CD4-positive, alpha-beta T cell treated with Interleukin-10 for 1 hour (primary cell): ENCODE results near the gene FAM184A.

Experiments used
- DNase-seq: peaks from one replicate; pipeline ENCODE4 v3.0.0-alpha.2; 2020

FAM184A gene

GRCh38 chr6:118945217-118945616, 133.2 kb downstream of the FAM184A start:
- no peak for DNase-seq

GRCh38 chr6:118940770-118941169, 137.7 kb downstream of the FAM184A start:
- DNase-seq = no peak

GRCh38 chr6:118939683-118940082, 138.8 kb downstream of the FAM184A start:
- no peak for DNase-seq

DNA sequence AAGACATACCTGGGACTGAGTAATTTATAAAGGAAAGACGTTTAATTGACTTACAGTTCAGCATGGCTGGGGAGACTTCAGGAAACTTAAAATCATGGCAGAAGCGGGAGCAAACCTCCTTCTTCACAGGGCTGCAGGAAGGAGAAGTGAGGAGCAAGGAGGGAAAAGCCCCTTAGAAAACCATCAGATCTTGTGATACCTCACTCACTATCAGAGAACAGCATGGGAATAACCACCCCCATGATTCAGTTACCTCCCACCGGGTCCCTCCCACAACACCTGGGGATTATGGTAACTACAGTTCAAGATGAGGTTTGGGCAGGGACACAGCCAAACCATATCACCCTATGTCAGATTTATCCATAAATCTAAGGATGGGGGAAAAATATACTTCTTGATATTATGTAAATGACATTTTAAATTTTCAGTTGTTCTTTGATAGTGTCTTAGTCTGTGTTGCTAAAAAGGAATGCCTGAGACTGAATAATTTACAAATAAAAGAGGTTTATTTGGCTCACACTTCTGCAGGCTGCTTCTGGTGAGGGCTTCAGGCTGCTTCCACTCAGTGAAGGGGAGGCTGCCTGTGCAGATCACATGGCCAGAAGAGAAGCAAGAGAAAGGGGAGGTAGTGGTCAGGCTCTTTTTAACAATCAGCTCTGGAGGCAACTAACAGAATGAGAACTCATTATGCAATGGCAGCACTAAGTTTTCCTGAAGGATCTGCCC, 142.3 kb downstream of the FAM184A start:
- no peak for DNase-seq

- DNase-seq = no peak
Measured at GRCh38 chr6:118935331-118935668, 143.2 kb downstream of the FAM184A start.

DNA sequence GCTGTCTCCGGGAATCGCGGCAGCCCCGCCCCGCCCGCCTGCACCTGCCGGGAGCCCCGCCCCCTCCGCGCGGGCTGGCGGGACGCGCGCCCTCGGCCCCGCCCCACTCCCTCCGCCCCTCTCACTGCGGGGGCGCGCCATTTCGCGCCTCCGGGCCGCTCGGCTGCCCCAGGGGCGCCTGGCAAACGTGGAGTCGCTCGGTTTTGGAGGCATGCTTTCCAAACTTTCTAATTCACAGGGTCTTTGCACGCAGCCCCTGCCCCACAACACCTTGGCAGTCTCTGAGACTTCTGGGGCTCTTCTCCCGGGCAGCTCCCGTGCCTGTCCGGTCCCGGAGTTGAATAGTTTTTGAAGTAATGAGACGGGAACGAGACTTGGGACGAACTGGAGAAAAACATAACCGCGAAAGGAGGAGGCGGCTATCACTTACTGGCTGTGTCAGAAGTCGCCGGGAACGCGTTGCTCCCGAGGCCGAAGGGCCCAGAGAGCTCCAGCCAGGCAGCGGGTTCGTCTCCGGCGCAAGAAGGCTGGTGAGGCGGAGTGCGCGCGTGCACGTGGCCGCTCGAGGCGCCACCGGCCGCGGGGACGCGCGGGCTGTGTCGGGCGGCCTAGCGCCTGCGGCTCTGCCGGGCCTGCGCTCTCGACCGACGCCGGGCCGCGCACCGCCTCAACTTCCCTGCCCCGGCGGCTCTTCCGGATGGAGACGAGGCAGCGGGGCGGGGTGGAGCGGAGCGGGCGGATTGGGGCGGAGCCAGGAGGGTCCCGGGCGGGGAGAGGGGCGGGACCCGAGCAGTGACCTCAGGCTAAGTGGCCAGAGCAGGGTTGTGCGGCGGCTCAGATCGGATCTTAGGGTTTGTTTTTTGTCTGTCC, 143.8 kb downstream of the FAM184A start, which contains the start of gene MCM9:
Gene MCM9 (minus strand): TSS at position 699 of the 870 bp plus-strand sequence. CDS start 3,436 bp downstream, outside the sequence.
- DNase-seq = peak; percentile 89

DNA sequence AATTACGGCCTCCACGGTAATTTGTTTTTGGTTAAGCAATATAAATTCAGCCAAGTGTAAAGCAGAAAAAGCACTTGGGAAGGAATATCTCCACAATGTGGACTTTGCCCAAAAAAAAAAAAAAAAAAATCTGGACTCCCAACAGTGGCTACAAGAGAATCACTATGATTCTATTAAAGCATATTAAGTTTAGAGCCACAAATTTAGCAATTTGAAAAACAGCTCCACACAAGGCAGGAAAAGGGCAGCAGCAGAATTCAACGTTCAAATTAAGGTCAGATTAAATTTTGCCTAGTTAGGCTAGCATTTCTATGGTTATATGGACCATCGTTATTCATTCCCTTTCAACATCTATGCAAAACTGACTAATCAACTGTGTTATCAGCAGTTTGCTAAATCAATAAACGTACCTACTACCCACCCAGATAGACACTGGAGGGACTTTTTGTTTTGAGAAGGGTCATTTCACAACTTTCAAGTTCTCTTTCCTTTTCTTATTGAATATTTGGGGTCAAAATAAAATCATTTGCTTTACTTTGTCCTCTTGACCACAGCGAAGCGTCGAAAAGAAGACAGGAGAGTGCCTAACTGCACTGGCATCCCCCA, 144.5 kb downstream of the FAM184A start:
- no peak for DNase-seq

- DNase-seq = no peak
Measured at GRCh38 chr6:118932421-118932820, 146.0 kb downstream of the FAM184A start.

DNA sequence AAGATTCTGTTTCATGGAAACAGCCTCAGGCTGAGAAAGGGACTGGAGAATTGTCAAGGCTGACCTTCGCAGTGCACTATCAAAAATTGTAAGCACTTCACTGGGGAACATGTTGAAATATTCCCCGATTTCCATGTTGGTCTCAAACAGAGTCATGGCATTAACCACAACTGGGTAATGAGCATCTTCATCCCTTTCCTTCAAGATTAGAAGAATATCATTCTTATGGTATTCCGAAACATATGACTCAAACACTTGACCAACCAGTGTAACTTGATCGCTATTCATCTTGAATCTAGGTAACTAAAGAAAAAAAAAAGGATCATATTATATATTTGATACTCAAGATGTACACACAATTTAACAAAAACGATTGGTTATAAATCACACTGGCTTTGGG, 147.0 kb downstream of the FAM184A start:
- no peak for DNase-seq

- DNase-seq = no peak
Measured at GRCh38 chr6:118930680-118931079, 147.8 kb downstream of the FAM184A start.

DNA sequence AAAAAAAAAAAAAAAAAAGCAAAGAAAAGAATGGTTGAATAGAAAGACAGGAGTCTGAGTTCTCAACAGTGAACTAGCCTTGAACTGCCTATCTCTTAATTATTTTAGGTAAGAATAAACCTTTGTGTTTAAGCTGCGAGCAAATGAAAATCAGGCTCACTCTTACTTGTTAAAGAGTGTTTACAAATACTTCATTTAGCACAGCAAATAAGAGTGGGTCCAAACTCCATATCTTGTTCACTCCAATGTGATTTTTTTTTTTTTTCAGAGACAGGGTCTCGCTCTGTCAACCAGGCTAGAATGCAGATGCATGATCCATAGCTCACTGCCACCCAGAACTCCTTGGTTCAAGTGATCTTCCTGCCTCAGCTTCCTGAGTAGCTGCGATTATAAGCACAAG, 155.4 kb downstream of the FAM184A start:
- DNase-seq = no peak

DNA sequence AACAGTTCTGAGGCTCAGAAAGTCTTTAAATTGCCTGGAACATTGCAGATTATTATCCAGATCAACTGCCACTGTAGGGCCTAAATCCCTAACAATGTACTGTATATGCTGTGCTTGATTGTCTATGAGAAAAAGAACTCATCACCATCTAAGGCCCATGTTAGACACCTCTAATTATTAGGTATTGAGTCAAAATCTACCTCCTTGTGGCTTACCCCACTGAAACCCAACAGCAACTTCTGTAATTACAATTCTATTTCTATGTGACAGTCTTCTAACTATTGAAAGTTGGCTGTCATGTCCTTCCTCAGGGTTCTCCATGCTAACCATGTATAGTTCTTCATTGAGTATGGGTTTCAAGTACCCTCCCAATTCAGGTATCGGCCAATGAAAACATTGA, 157.4 kb downstream of the FAM184A start:
- no peak for DNase-seq

GRCh38 chr6:118918329-118918725, 160.1 kb downstream of the FAM184A start:
- DNase-seq = no peak

GRCh38 chr6:118917546-118918328, 160.7 kb downstream of the FAM184A start:
- DNase-seq = no peak

GRCh38 chr6:118914598-118914997, 163.9 kb downstream of the FAM184A start:
- DNase-seq = no peak

DNA sequence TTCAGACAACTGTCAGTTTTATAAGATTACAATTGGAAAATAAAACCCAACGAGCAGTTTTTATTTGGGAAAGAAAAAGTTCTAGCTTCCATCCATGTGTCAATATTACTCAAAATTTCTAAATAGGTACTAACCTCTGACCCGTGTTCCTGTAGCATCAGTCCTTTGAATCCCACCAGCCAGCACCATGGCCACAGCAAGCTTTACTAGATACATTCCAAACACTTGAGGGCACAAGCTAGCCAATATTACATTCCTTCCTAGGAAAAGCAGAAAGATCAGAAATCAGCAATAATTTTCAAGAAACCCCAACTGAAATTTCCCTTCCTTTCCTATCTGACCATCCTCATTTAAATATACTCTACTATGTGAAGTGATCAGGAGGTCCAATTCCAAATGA, 165.3 kb downstream of the FAM184A start:
- no peak for DNase-seq

- no peak for DNase-seq
Measured at GRCh38 chr6:118912646-118913045, 165.8 kb downstream of the FAM184A start.
